GM12864 (cell line): ENCODE data around the gene TBC1D22A.

Experiments
- DNase-seq: peaks from one replicate; pipeline ENCODE4 v3.0.0-alpha.2; 2011; ENCODE audit warnings: low read depth
- H3K4me3 ChIP-seq: 2 replicates; pipeline ENCODE4 v1.5.1; 2011; ENCODE audit warnings: mild to moderate bottlenecking, low read depth, low read length, control low read depth
- CTCF ChIP-seq: IDR thresholded peaks from 2 replicates; pipeline ENCODE4 v1.5.1; 2011; ENCODE audit warnings: low read depth, mild to moderate bottlenecking, moderate library complexity, low read length, control low read depth, inconsistent platforms; ENCODE audit errors: missing control alignments

TBC1D22A gene

GRCh38 chr22:46857142-46857884 lies 94.9 kb downstream of the TBC1D22A start:
- TF ChIP-seq CTCF: no peak
- no peak overlapping the region for H3K4me3 ChIP-seq
- no peak for DNase-seq

DNA sequence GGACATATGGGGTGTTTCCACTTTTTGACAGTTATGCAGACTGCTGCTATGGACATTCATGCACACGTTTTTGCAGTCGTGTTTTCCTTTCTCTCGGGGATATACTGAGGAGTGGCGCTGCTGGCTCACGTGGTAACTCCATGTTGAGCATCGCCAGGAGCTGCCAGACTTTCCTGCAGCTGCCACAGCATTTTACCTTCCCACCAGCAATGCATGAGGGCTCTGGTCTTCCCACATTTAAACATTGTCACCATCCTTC lies 95.4 kb downstream of the TBC1D22A start:
- H3K4me3 ChIP-seq: no peak overlapping the region
- TF ChIP-seq CTCF: no peak
- no peak for DNase-seq

DNA sequence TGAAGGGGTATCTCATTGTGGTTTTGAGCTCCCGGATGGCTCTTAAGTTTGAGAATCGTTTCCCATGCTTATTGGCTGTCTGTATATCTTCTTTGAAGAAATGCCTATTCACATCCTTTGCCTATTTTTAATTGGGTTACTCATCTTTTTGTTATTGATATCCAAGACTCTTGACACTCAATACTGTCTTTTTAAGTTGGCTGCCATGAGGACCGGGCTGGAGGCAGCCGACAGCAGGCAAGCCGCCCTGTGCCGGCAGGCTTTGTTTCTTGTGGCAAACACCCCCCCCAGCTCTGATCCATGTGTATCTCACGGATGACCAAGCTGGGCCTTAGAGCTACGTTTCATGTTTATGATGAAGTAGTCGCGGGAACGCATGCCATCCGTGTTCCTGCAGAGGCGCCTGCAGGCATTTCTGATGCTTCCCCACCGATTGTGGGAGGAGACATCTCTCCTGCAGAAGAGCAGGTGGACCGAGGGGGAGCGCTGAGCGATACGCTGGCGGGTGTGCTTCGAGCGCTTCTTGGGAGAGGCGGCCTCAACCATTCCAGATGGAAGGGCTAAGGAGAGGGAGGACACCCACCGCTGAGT lies 95.8 kb downstream of the TBC1D22A start:
- no peak for TF ChIP-seq CTCF
- no peak overlapping the region for H3K4me3 ChIP-seq
- DNase-seq: no peak

DNA sequence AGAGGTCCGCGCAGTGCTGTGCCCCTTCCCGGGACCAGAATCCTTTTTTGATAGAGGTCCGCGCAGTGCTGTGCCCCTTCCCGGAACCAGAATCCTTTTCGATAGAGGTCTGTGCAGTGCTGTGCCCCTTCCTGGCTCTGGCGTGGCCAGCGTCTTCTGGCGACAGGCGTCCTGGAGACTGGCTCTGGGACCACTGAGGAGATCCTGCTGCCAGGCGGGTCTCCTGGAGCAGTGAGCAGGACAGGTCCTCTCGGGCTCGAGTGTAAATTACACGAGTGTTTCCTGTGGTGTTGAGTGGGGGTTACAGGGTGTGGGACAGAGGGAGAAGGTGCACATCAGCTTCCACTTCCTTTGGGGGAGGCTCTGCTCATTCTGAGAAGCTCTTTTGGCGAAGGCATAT lies 98.1 kb downstream of the TBC1D22A start:
- no peak for DNase-seq
- TF ChIP-seq CTCF: no peak
- no peak overlapping the region for H3K4me3 ChIP-seq

DNA sequence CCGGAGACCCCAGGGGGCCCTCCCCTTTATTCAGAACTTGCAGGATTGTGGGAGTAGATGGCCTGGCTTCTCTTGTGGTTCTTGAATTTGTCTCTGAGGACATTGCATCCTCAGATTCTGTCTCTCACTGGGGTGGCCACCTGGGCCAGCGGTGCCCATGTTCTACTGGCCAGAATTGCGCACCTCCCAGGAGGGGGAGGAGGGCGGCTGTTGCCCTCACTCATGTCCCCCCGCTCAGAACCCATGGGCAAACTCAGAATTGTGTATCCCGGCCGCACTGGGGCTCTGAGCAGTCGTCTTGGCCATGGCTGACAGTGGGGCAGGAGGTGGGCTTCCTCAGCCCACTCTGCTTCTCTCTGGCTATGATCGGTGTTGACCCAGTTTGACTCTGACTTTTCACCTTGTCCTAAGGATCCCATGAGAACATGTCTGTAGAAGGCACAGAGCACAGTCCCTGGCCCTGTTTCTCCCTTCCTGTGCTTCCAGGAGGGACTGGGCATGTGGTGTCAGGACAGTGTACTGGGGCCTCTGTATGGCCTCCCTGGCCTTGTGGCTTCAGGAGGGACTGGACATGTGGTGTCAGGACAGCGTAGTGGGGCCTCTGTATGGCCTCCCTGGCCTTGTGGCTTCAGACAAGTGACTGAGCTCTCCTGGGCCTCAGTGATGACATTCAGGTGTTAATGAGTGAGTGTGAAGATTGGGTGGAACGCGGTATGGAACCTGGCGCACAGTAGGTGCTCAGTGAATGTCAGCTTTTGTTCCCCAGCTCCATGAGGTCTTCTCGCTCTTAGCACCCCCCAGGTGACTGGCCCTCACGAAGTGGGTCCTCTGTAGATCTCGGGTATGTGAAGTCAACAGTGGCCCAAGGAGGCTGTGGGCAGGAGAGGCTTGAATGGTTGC lies 99.3 kb downstream of the TBC1D22A start:
- no peak for TF ChIP-seq CTCF
- H3K4me3 ChIP-seq: no peak overlapping the region
- DNase-seq: no peak

GRCh38 chr22:46862418-46863324 lies 100.2 kb downstream of the TBC1D22A start:
- DNase-seq: no peak
- no peak overlapping the region for H3K4me3 ChIP-seq
- TF ChIP-seq CTCF: no peak
